HEK293T (cell line): ENCODE measurements around the gene HSFY2.
"Not testable (repeated sequence)": the region's sequence is repeated elsewhere in the genome, so short reads cannot be mapped to it uniquely, and the experiment has no call there.

ENCODE experiments used
- CTCF ChIA-PET: fragments of 350-600 bp; formaldehyde crosslinking; extraction: SDS; loops from one replicate; lab custom pipeline; 2021; ENCODE audit warnings: antibody characterized with exemption, inconsistent platforms; lab: Yijun Ruan, JAX
- POLR2A ChIA-PET: fragments of 350-600 bp; formaldehyde crosslinking; extraction: SDS; loops from one replicate; lab custom pipeline; 2020; ENCODE audit warnings: antibody characterized with exemption, inconsistent platforms; lab: Yijun Ruan, JAX
- DNase-seq: peaks from one replicate; pipeline ENCODE4 v3.0.0; 2012; ENCODE audit warnings: mixed read lengths; ENCODE audit errors: extremely low spot score

Gene HSFY2, protein sequence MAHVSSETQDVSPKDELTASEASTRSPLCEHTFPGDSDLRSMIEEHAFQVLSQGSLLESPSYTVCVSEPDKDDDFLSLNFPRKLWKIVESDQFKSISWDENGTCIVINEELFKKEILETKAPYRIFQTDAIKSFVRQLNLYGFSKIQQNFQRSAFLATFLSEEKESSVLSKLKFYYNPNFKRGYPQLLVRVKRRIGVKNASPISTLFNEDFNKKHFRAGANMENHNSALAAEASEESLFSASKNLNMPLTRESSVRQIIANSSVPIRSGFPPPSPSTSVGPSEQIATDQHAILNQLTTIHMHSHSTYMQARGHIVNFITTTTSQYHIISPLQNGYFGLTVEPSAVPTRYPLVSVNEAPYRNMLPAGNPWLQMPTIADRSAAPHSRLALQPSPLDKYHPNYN

GRCh38 chrY:18773635-18774034 lies at the start of gene HSFY2:
TSS of gene HSFY2 (minus strand) at chrY:18773735. CDS start at chrY:18773618, 117 bp downstream.
- POLR2A ChIA-PET, DNase-seq, CTCF ChIA-PET: not testable (repeated sequence)

DNA sequence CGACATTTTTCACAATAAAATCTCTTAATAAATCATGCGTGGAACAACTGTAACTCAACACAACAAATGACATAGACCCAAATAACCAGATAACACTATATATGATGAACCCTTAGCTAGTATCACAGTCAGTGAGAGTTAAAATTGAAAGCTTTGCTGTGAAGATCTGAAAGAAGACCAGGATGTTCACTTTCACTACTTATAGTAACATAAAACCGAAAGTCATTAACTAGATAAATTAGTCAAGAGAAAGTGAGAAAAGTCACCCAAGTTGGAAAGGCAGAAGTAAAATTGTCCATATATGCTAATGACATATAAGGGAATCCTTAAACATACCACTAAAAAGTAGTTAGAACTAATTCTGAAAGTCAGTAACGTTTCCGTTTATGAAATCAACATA lies 42.2 kb upstream of the HSFY2 start:
- POLR2A ChIA-PET, CTCF ChIA-PET, DNase-seq: not testable (repeated sequence)

- POLR2A ChIA-PET, DNase-seq, CTCF ChIA-PET: not testable (repeated sequence)
Observed at GRCh38 chrY:18788757-18789406, 15.3 kb upstream of the HSFY2 start.

- POLR2A ChIA-PET, DNase-seq, CTCF ChIA-PET: not testable (repeated sequence)
Observed at GRCh38 chrY:18754077-18754476, 19.5 kb downstream of the HSFY2 start.

DNA sequence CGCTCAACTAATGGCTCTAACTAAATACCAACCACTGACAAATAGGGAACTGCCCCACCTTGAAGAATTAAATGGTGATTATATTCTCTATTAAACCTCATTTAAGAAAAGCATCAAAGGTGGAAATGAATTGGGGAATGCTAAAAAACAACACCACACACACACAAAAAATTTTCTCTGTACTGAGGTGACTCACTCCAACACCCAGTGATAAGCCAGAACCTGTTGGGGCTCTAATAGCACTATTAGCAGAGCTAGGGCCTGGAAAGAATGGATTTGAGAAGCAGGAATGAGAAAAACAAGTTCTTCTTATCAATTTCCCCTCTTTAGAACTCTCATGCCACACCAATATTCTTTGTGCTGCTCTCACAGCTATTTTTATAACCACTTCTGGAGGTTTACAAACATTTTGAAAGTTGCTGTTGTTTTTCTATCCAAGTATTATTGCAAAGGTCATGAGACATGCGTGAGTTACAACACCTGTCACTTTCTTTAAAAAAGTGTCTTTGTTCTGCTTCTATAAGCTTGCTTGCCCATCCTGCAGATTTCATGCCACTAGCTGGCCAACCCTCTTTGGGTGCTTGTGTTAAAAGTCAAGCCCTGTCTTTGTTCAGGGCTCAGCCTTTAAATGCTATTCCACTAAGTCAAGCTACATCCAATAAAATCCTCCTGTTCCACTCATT lies 20.3 kb downstream of the HSFY2 start:
- DNase-seq, CTCF ChIA-PET, POLR2A ChIA-PET: not testable (repeated sequence)

GRCh38 chrY:18723714-18724113 lies 49.8 kb downstream of the HSFY2 start:
- DNase-seq, CTCF ChIA-PET, POLR2A ChIA-PET: not testable (repeated sequence)
